Mesenchymal stem cell (in vitro differentiated cells and primary cell): ENCODE results near the gene CCDC6.

ENCODE experiments used
- DNase-seq: peaks from one replicate; pipeline ENCODE4 v3.0.0-alpha.2; 2013
- H2AFZ ChIP-seq: one replicate; pipeline ENCODE4 v1.6.1; 2013; ENCODE audit warnings: low read depth, mild to moderate bottlenecking, control low read depth, inconsistent platforms, low read length, moderate library complexity
- H2AK5ac ChIP-seq: 2 replicates; pipeline ENCODE4 v1.6.1; 2013; ENCODE audit warnings: low read length, moderate library complexity, mild to moderate bottlenecking, inconsistent platforms; ENCODE audit not compliant: severe bottlenecking
- H2BK120ac ChIP-seq: one replicate; pipeline ENCODE4 v1.6.1; 2013; ENCODE audit warnings: low read depth, mild to moderate bottlenecking, inconsistent platforms, low read length, moderate library complexity
- H2BK12ac ChIP-seq, 2 experiments: one replicate each; pipeline ENCODE4 v1.6.1; 2013; ENCODE audit warnings: inconsistent platforms in 2 of 2, low read length in 2 of 2, mild to moderate bottlenecking in 2 of 2, moderate library complexity in 2 of 2, control low read depth in 1 of 2
- H2BK15ac ChIP-seq: one replicate; pipeline ENCODE4 v1.6.1; 2013; ENCODE audit warnings: mild to moderate bottlenecking, low read depth, inconsistent platforms; ENCODE audit not compliant: poor library complexity, severe bottlenecking
- H2BK5ac ChIP-seq: 2 replicates; pipeline ENCODE4 v1.6.1; 2013; ENCODE audit warnings: low read depth, mild to moderate bottlenecking, low read length, control low read depth, inconsistent platforms; ENCODE audit not compliant: poor library complexity, severe bottlenecking
- H3K14ac ChIP-seq, 2 experiments: one replicate each; pipeline ENCODE4 v1.6.1; 2013; ENCODE audit warnings: inconsistent platforms in 2 of 2, low read length in 2 of 2, control low read depth in 1 of 2, mild to moderate bottlenecking in 1 of 2, moderate library complexity in 1 of 2
- H3K18ac ChIP-seq, 2 experiments: one replicate each; pipeline ENCODE4 v1.6.1; 2013; ENCODE audit warnings: inconsistent platforms in 2 of 2, low read length in 2 of 2, control low read depth in 1 of 2, low read depth in 1 of 2, mild to moderate bottlenecking in 1 of 2
- H3K23ac ChIP-seq, 2 experiments: one replicate each; pipeline ENCODE4 v1.6.1; 2013; ENCODE audit warnings: inconsistent platforms in 2 of 2, low read length in 2 of 2, mild to moderate bottlenecking in 2 of 2, moderate library complexity in 2 of 2, control low read depth in 1 of 2
- H3K27ac ChIP-seq: 2 replicates; pipeline ENCODE4 v1.5.1; 2013; ENCODE audit warnings: mild to moderate bottlenecking, moderate library complexity, low read length, control low read depth, inconsistent platforms; ENCODE audit not compliant: poor library complexity, severe bottlenecking
- H3K27me3 ChIP-seq, 2 experiments: 2 replicates each; pipeline versions ENCODE4 v1.6.1 to v1.7.0; 2013; ENCODE audit warnings: low read length in 2 of 2, mild to moderate bottlenecking in 2 of 2, moderate library complexity in 2 of 2, control low read depth in 1 of 2, inconsistent platforms in 1 of 2; ENCODE audit not compliant: control insufficient read depth in 1 of 2, insufficient read depth in 1 of 2
- H3K36me3 ChIP-seq, 2 experiments: 2 replicates each; pipeline versions ENCODE4 v1.6.1 to v1.7.0; 2013; ENCODE audit warnings: low read length in 2 of 2, control low read depth in 1 of 2, inconsistent platforms in 1 of 2, low read depth in 1 of 2, mild to moderate bottlenecking in 1 of 2; ENCODE audit not compliant: insufficient read depth in 2 of 2, control insufficient read depth in 1 of 2
- H3K4ac ChIP-seq, 2 experiments: one replicate each; pipeline ENCODE4 v1.6.1; 2013; ENCODE audit warnings: inconsistent platforms in 2 of 2, low read length in 2 of 2, mild to moderate bottlenecking in 2 of 2, moderate library complexity in 2 of 2, control low read depth in 1 of 2, low read depth in 1 of 2
- H3K4me1 ChIP-seq: 2 replicates; pipeline ENCODE4 v1.6.1; 2013; ENCODE audit warnings: low read depth, low read length, control low read depth; ENCODE audit not compliant: control insufficient read depth, insufficient read depth
- H3K4me2 ChIP-seq: 2 replicates; pipeline ENCODE4 v1.6.1; 2013; ENCODE audit warnings: low read length, mild to moderate bottlenecking, inconsistent platforms; ENCODE audit not compliant: poor library complexity, severe bottlenecking
- H3K4me3 ChIP-seq, 2 experiments: 2 replicates each; pipeline versions ENCODE4 v1.5.1 to v1.7.0; 2013; ENCODE audit warnings: low read length in 2 of 2, mild to moderate bottlenecking in 2 of 2, control low read depth in 1 of 2, low read depth in 1 of 2; ENCODE audit not compliant: insufficient read depth in 1 of 2
- H3K79me1 ChIP-seq: replicated peaks from 2 replicates; pipeline ENCODE4 v1.6.1; 2013; ENCODE audit warnings: mild to moderate bottlenecking, control low read depth, low read length, inconsistent platforms; ENCODE audit not compliant: poor library complexity, severe bottlenecking
- H3K9ac ChIP-seq: 2 replicates; pipeline ENCODE4 v1.7.0; 2013; ENCODE audit warnings: mild to moderate bottlenecking, low read length, moderate library complexity
- H3K9me3 ChIP-seq: 2 replicates; pipeline ENCODE4 v1.7.0; 2013; ENCODE audit warnings: mild to moderate bottlenecking, low read length; ENCODE audit not compliant: control insufficient read depth
- H4K8ac ChIP-seq: one replicate; pipeline ENCODE4 v1.6.1; 2013; ENCODE audit warnings: inconsistent platforms, mild to moderate bottlenecking, low read length, moderate library complexity
- H4K91ac ChIP-seq: one replicate; pipeline ENCODE4 v1.6.1; 2013; ENCODE audit warnings: mild to moderate bottlenecking, low read length, inconsistent platforms
- WGBS: methylation state at CpG from one replicate; pipeline ENCODE4 v1.1.7; 2013; ENCODE audit warnings: mixed read lengths; 5-methylcytosine and 5-hydroxymethylcytosine counted together

Gene CCDC6

DNA sequence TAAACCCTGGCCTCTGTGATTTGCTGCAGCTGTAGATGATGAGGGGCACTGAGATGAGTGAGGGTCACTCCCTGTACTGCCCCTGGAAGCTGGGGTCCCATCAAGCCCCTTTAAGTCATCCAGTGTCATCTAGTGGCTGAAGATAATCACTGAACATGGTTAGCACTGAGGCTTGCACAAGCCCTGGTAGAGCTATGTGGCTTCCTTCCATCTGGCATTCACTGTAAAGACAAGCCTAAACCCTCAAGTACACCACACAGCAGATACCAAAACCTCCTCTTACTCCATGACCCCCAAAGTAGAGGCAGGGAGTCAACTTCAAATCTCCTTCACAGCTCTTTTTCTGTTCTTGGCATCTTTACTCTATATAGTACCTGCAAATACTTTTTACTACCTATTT, 80.4 kb downstream of the CCDC6 start:
- H3K27ac ChIP-seq, result no peak overlapping the region

GRCh38 chr10:59823751-59824150, 82.6 kb downstream of the CCDC6 start:
- Histone ChIP-seq H4K8ac (no peak overlapping the region), H3K9me3 (no peaks in the 10 kb centered on the region), H3K23ac (no peak overlapping the region), H3K4me1 (no peaks in the 10 kb centered on the region), H3K4me2 (no peak overlapping the region), H2BK12ac (no peak overlapping the region), H2BK120ac (no peak overlapping the region), H3K4me3 (no peak overlapping the region), H3K36me3 (peaks cover 0 to 15% of the 10 kb centered on the region in 2 experiments), H3K14ac (no peak overlapping the region), H3K27ac (no peak overlapping the region), H3K79me1 (peaks cover 35% of the 10 kb centered on the region), H2BK5ac (no peak overlapping the region), H3K9ac (no peak overlapping the region), H3K27me3 (no peaks in the 10 kb centered on the region), H3K18ac (no peak overlapping the region), H2AFZ (no peak overlapping the region), H4K91ac (no peak overlapping the region), H3K4ac (no peak overlapping the region), H2BK15ac (no peak overlapping the region), H2AK5ac (no peak overlapping the region)
- DNase-seq, result no peak

More for the DNA sequence above, 80.4 kb downstream of the CCDC6 start:
- Histone ChIP-seq H3K14ac (no peak overlapping the region), H3K4me1 (no peaks in the 10 kb centered on the region), H2AFZ (no peak overlapping the region), H3K4me2 (no peak overlapping the region), H3K4ac (no peak overlapping the region), H3K18ac (no peak overlapping the region), H4K8ac (no peak overlapping the region), H2BK120ac (no peak overlapping the region), H2BK5ac (no peak overlapping the region), H2AK5ac (no peak overlapping the region), H3K4me3 (no peak overlapping the region), H3K36me3 (peaks cover 0 to 10% of the 10 kb centered on the region in 2 experiments), H2BK12ac (no peak overlapping the region), H3K9me3 (no peaks in the 10 kb centered on the region), H4K91ac (no peak overlapping the region), H2BK15ac (no peak overlapping the region), H3K9ac (no peak overlapping the region), H3K23ac (no peak overlapping the region), H3K79me1 (peaks cover 37% of the 10 kb centered on the region), H3K27me3 (no peaks in the 10 kb centered on the region)
- DNase-seq, result no peak

DNA sequence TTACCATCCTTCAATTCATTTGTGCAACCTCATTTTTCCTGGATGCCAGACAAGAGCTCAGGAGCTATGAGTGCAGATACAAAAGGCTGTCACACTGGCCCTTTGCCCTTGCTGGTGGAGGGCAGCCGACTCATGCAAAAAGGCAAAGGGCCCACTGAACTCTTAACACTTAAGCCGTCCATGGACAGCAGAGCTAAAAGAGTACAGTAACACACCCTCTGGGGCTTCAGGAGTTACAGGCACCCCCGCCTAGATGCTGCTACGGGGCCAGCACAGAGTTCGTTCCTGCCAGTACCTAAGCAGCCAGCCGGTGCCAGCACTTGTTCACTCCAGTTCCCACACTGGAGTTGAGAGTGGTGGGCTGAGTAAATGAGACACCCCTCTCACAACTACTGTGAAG, 83.2 kb downstream of the CCDC6 start:
- no peak overlapping the region for H2BK120ac ChIP-seq
- H2BK12ac ChIP-seq, result no peak overlapping the region
- no peak overlapping the region for H3K18ac ChIP-seq
- 98% methylated on average over 6 of the region's 6 CpGs for WGBS
- H2BK5ac ChIP-seq, result no peak overlapping the region
- H3K4me3 ChIP-seq, result no peak overlapping the region
- H3K4me2 ChIP-seq, result no peak overlapping the region
- no peaks in the 10 kb centered on the region for H3K9me3 ChIP-seq
- H3K79me1 ChIP-seq, result peaks cover 36% of the 10 kb centered on the region
- H2BK15ac ChIP-seq, result no peak overlapping the region
- no peak overlapping the region for H3K14ac ChIP-seq
- no peaks in the 10 kb centered on the region for H3K4me1 ChIP-seq
- no peak overlapping the region for H3K27ac ChIP-seq
- no peak overlapping the region for H4K8ac ChIP-seq
- H2AFZ ChIP-seq, result no peak overlapping the region
- H3K23ac ChIP-seq, result no peak overlapping the region
- DNase-seq, result no peak
- H2AK5ac ChIP-seq, result no peak overlapping the region
- H3K9ac ChIP-seq, result no peak overlapping the region
- no peaks in the 10 kb centered on the region for H3K27me3 ChIP-seq
- no peak overlapping the region for H4K91ac ChIP-seq
- no peak overlapping the region for H3K4ac ChIP-seq
- H3K36me3 ChIP-seq, result peaks cover 3 to 17% of the 10 kb centered on the region in 2 experiments

- Histone ChIP-seq H2BK12ac (no peak overlapping the region), H3K79me1 (peaks cover 35% of the 10 kb centered on the region), H3K4me3 (no peak overlapping the region), H3K23ac (no peak overlapping the region), H3K9me3 (no peaks in the 10 kb centered on the region), H3K4me1 (no peaks in the 10 kb centered on the region), H2AFZ (no peak overlapping the region), H4K91ac (no peak overlapping the region), H3K18ac (no peak overlapping the region), H2BK15ac (no peak overlapping the region), H2BK5ac (no peak overlapping the region), H4K8ac (no peak overlapping the region), H3K4me2 (no peak overlapping the region), H3K9ac (no peak overlapping the region), H2BK120ac (no peak overlapping the region), H2AK5ac (no peak overlapping the region), H3K27ac (no peak overlapping the region), H3K36me3 (peaks cover 12 to 27% of the 10 kb centered on the region in 2 experiments), H3K14ac (no peak overlapping the region), H3K27me3 (no peaks in the 10 kb centered on the region), H3K4ac (no peak overlapping the region)
- DNase-seq, result no peak
- 100% methylated on average over 3 of the region's 5 CpGs for WGBS
These were observed 85.9 kb downstream of the CCDC6 start for GRCh38 chr10:59820471-59820870.
